ENCODE results near the gene PAX6.

GRCh38 chr11:31763296-31763695 lies 47.8 kb downstream of the PAX6 start:
- TF ChIP-seq CTCF (optimal IDR thresholded peaks at IDR 0.05 in 1 of 3, IDR thresholded peaks at IDR 0.05 in 1 of 3, conservative IDR thresholded peaks at IDR 0.05 in 1 of 3; ENCODE audit: extremely low read depth in 1 of 3, insufficient read depth in 2 of 3, low read length in 3 of 3) (no peak), EZH2 (IDR thresholded peaks at IDR 0.05; ENCODE audit: low read length) (no peak)

All from keratinocyte (primary cell).